Measurements from ENCODE around the gene TBC1D16.

DNA sequence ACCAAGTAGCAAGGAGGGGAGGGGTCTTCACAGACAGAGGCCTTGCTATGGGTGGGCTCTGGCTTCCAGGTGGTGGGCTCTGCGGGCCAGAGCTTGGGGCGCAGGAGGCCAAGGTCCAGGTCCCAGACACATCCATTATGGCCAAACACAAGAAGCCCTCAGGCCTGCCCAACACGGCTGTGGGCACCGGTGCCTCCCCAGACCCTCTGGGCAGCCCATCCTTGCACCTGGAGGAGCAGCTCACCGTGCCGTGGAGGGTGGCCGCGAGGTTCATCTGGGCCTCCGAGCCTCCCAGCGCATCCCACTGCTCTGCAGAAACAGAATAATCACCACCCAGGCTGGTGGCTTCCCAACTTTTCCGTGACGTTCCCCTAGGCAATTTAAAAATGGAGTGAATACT lies 55.9 kb downstream of the TBC1D16 start:
- TF ChIP-seq EZH2 (IDR thresholded peaks at IDR 0.05; ENCODE audit: insufficient read depth, poor library complexity, severe bottlenecking) (no peak), EZH2phosphoT487 (IDR thresholded peaks at IDR 0.05; ENCODE audit: insufficient read depth, low read depth) (no peak)

Data from GM23248 (cell line).